HEK293 (cell line): ENCODE data around the gene RAD23B.

Source experiments
- ZNF510 ChIP-seq: fragments of 450-650 bp; formaldehyde crosslinking; IDR thresholded peaks from 2 replicates; pipeline ENCODE4 v1.5.1; 2018; ENCODE audit warnings: mild to moderate bottlenecking, missing genetic modification characterization, missing biosample characterization; ENCODE audit not compliant: insufficient replicate concordance
- TF ChIP-seq, protein P1 (sequence below): fragments of 450-650 bp; formaldehyde crosslinking; IDR thresholded peaks from 2 replicates; pipeline ENCODE4 v1.5.1; 2016; ENCODE audit warnings: missing biosample characterization, missing genetic modification characterization
- TF ChIP-seq, protein P2 (sequence below): fragments of 450-650 bp; formaldehyde crosslinking; optimal IDR thresholded peaks from 2 replicates; pipeline ENCODE3; 2016; ENCODE audit warnings: missing biosample characterization, mild to moderate bottlenecking, missing genetic modification characterization

DNA sequence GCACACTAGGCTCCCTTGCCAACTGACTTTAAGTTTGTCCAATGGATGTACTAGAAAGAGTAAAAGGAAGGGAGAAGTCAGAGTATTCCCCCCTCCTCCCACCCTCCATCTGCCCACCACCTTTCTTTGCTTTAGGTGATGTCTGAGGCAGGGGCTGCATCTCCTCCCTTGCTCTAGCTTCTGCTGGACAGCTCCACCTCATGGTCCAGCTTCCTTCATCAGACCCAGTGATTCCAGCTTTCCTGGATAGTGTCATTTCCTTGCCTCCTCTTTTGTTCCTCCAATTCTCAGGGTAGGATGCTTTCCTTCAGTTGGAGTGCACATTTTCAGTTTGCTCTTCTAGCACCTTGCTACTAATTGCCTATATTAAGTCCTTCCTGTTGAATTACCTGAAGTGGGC, 67.4 kb downstream of the RAD23B start:
- no peak for TF ChIP-seq ZNF510
- TF ChIP-seq, protein P1, sequence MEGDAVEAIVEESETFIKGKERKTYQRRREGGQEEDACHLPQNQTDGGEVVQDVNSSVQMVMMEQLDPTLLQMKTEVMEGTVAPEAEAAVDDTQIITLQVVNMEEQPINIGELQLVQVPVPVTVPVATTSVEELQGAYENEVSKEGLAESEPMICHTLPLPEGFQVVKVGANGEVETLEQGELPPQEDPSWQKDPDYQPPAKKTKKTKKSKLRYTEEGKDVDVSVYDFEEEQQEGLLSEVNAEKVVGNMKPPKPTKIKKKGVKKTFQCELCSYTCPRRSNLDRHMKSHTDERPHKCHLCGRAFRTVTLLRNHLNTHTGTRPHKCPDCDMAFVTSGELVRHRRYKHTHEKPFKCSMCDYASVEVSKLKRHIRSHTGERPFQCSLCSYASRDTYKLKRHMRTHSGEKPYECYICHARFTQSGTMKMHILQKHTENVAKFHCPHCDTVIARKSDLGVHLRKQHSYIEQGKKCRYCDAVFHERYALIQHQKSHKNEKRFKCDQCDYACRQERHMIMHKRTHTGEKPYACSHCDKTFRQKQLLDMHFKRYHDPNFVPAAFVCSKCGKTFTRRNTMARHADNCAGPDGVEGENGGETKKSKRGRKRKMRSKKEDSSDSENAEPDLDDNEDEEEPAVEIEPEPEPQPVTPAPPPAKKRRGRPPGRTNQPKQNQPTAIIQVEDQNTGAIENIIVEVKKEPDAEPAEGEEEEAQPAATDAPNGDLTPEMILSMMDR (tag by site-specific recombination) = no peak
- TF ChIP-seq, protein P2, sequence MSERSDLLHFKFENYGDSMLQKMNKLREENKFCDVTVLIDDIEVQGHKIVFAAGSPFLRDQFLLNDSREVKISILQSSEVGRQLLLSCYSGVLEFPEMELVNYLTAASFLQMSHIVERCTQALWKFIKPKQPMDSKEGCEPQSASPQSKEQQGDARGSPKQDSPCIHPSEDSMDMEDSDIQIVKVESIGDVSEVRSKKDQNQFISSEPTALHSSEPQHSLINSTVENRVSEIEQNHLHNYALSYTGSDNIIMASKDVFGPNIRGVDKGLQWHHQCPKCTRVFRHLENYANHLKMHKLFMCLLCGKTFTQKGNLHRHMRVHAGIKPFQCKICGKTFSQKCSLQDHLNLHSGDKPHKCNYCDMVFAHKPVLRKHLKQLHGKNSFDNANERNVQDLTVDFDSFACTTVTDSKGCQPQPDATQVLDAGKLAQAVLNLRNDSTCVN = no peak
